GM19395 (cell line): ENCODE data around the gene PCP4L1.
"Not testable (repeated sequence)": the region's sequence is repeated elsewhere in the genome, so short reads cannot be mapped to it uniquely, and the experiment has no call there.

Source experiments
- ATAC-seq: cut with Tn5 transposase; IDR thresholded peaks from one replicate; pipeline ENCODE4 v1.9.1; 2021; ENCODE audit warnings: mild to moderate bottlenecking, moderate library complexity; ENCODE audit not compliant: unreplicated experiment

PCP4L1 gene

GRCh38 chr1:161258439-161259344, at the start of gene PCP4L1:
Gene PCP4L1 (plus strand): TSS chr1:161258745. CDS start chr1:161258975, 230 bp downstream.
- peak; percentile 77 for ATAC-seq

GRCh38 chr1:161209790-161210409, 48.6 kb upstream of the PCP4L1 start:
- no peak for ATAC-seq

- ATAC-seq: no peak
Observed at GRCh38 chr1:161214369-161214768, 44.2 kb upstream of the PCP4L1 start.

- ATAC-seq: no peak
Observed at GRCh38 chr1:161215076-161215475, 43.5 kb upstream of the PCP4L1 start, which contains the start of gene FCER1G. Gene FCER1G (plus strand): TSS chr1:161215295. CDS start chr1:161215322, 27 bp downstream.

- peak; percentile 93 for ATAC-seq
Observed at GRCh38 chr1:161216945-161217712, 41.4 kb upstream of the PCP4L1 start.

GRCh38 chr1:161217831-161218230, 40.7 kb upstream of the PCP4L1 start:
- ATAC-seq: no peak

- no peak for ATAC-seq
Observed at GRCh38 chr1:161218301-161219077, 40.1 kb upstream of the PCP4L1 start.

GRCh38 chr1:161219078-161219892, 39.3 kb upstream of the PCP4L1 start:
- no peak for ATAC-seq

GRCh38 chr1:161220002-161220401, 38.5 kb upstream of the PCP4L1 start:
- ATAC-seq: no peak

- ATAC-seq: no peak
Observed at GRCh38 chr1:161222175-161223019, 36.1 kb upstream of the PCP4L1 start.

- no peak for ATAC-seq
Observed at GRCh38 chr1:161223805-161224694, 34.5 kb upstream of the PCP4L1 start.

- ATAC-seq: not testable (repeated sequence)
Observed at GRCh38 chr1:161224695-161225087, 33.9 kb upstream of the PCP4L1 start.

- no peak for ATAC-seq
Observed at GRCh38 chr1:161225178-161225533, 33.4 kb upstream of the PCP4L1 start.

GRCh38 chr1:161225534-161226319, 32.8 kb upstream of the PCP4L1 start, which contains the start of gene TOMM40L:
Gene TOMM40L (plus strand): TSS chr1:161226060. CDS start chr1:161226490, 430 bp downstream.
- ATAC-seq: peak; percentile 97

- ATAC-seq: no peak
Observed at GRCh38 chr1:161226320-161226711, 32.2 kb upstream of the PCP4L1 start.

GRCh38 chr1:161226759-161227158, 31.8 kb upstream of the PCP4L1 start:
- ATAC-seq: no peak
